A673 (cell line): ENCODE results near the gene OSBPL6. TPM values are rescaled to one million over a fixed set of nuclear protein-coding genes. Genes with fewer than 3 reads are reported as not detected.

Source experiments
- BruUV-seq: library from RNA; stranded (reverse); fragments of 400-500 nt; replicated peaks from 2 replicates; lab custom pipeline; 2021; lab: Mats Ljungman, UMichigan
- CTCF ChIA-PET: fragments of 300-600 bp; sonication (Branson Sonifier 250); formaldehyde crosslinking; loops from one replicate; lab custom pipeline; 2022; ENCODE audit warnings: antibody characterized with exemption; lab: Charles Lee
- POLR2A ChIA-PET: fragments of 300-600 bp; sonication (Branson Sonifier 250); formaldehyde crosslinking; loops from one replicate; lab custom pipeline; 2022; ENCODE audit warnings: antibody characterized with exemption; ENCODE audit not compliant: low non-redundant PET; lab: Charles Lee
- DNase-seq: peaks from one replicate; pipeline ENCODE4 v3.0.0-alpha.2; 2015; ENCODE audit warnings: low spot score
- H3K27ac ChIP-seq: fragments of 200-600 bp; sonication (generic); 2 replicates; pipeline ENCODE4 v1.5.1; 2016; ENCODE audit warnings: mixed run types, low read depth, mild to moderate bottlenecking, mixed read lengths, antibody characterized with exemption, low read length; ENCODE audit not compliant: poor library complexity, severe bottlenecking
- H3K27me3 ChIP-seq: fragments of 200-600 bp; sonication (generic); replicated peaks from 2 replicates; pipeline ENCODE4 v1.6.1; 2017; ENCODE audit warnings: mixed run types, low read depth, mild to moderate bottlenecking, mixed read lengths, antibody characterized with exemption, low read length; ENCODE audit not compliant: insufficient read depth, poor library complexity
- H3K36me3 ChIP-seq: fragments of 200-600 bp; sonication (generic); 2 replicates; pipeline ENCODE4 v1.6.1; 2016; ENCODE audit warnings: mixed run types, mild to moderate bottlenecking, mixed read lengths, antibody characterized with exemption, low read length; ENCODE audit not compliant: insufficient read depth, poor library complexity, severe bottlenecking
- H3K4me1 ChIP-seq: fragments of 200-600 bp; sonication (generic); 2 replicates; pipeline ENCODE4 v1.6.1; 2017; ENCODE audit warnings: mixed run types, mild to moderate bottlenecking, mixed read lengths, antibody characterized with exemption, low read length; ENCODE audit not compliant: insufficient read depth, poor library complexity, severe bottlenecking
- H3K4me3 ChIP-seq: fragments of 200-600 bp; sonication (generic); 2 replicates; pipeline ENCODE4 v1.5.1; 2016; ENCODE audit warnings: low read depth, mixed run types, mild to moderate bottlenecking, mixed read lengths, low read length; ENCODE audit not compliant: poor library complexity, severe bottlenecking
- H3K9me3 ChIP-seq: fragments of 200-600 bp; sonication (generic); 2 replicates; pipeline ENCODE4 v1.6.1; 2016; ENCODE audit warnings: mixed run types, low read depth, mild to moderate bottlenecking, mixed read lengths, antibody characterized with exemption, low read length; ENCODE audit not compliant: poor library complexity, severe bottlenecking
- CTCF ChIP-seq: fragments of 300-800, 200-600 bp; sonication (generic); conservative IDR thresholded peaks from 2 replicates; pipeline ENCODE4 v1.5.1; 2017; ENCODE audit warnings: low read depth, mild to moderate bottlenecking, antibody characterized with exemption, low read length, moderate library complexity, mixed read lengths
- EZH2 ChIP-seq: fragments of 200-600 bp; sonication (generic); IDR thresholded peaks from 2 replicates; pipeline ENCODE4 v1.6.1; 2017; ENCODE audit warnings: borderline replicate concordance, low read depth, mild to moderate bottlenecking, mixed read lengths, antibody characterized with exemption, low read length; ENCODE audit not compliant: poor library complexity, severe bottlenecking
- intact Hi-C: fragments of 100-400 bp; cut with micrococcal nuclease; formaldehyde crosslinking; loops from one replicate; pipeline ENCODE4 v1.10.0; 2022; ENCODE audit not compliant: unreplicated experiment
- total RNA-seq: library from RNA; stranded (reverse); gene quantifications from 2 replicates; pipeline ENCODE4 v1.2.3, GENCODE V29; 2021

Gene OSBPL6
- total RNA-seq, 1 experiment from 2014 or later: 19.3 TPM

GRCh38 chr2:178418426-178418825 lies 224.1 kb downstream of the OSBPL6 start:
- ChIA-PET CTCF (no interaction called here), POLR2A (no interaction called here)
- intact Hi-C loops: loop anchor here (10.0 kb wide), 1 partner anchor 224 kb away; the partner anchor contains the start of gene OSBPL6
- Histone ChIP-seq H3K27ac (no peak overlapping the region), H3K36me3 (no peaks in the 10 kb centered on the region), H3K27me3 (no peaks in the 10 kb centered on the region), H3K9me3 (no peaks in the 10 kb centered on the region), H3K4me1 (peaks cover 22% of the 10 kb centered on the region), H3K4me3 (no peak overlapping the region)
- no TSS peak for BruUV-seq
- no peak for DNase-seq
- no peak for TF ChIP-seq CTCF
- TF ChIP-seq EZH2: no peak

- peak; percentile 25 for DNase-seq
- POLR2A ChIA-PET: interaction anchor here (0.6 kb wide), 1 partner anchor 109 kb away, joined by 16 read pairs; no protein-coding TSS in a partner anchor
- no peak overlapping the region for H3K27ac ChIP-seq
- TF ChIP-seq EZH2 (no peak), CTCF (peak; percentile 43)
- peaks cover 22% of the 10 kb centered on the region for H3K4me1 ChIP-seq
- no peaks in the 10 kb centered on the region for H3K9me3 ChIP-seq
- intact Hi-C loops: loop anchor here (10.0 kb wide), 1 partner anchor 224 kb away; the partner anchor contains the start of gene OSBPL6
- H3K27me3 ChIP-seq: no peaks in the 10 kb centered on the region
- CTCF ChIA-PET: no interaction called here
- H3K4me3 ChIP-seq: no peak overlapping the region
- no TSS peak for BruUV-seq
- no peaks in the 10 kb centered on the region for H3K36me3 ChIP-seq
Measured at GRCh38 chr2:178419123-178419522, 224.8 kb downstream of the OSBPL6 start.

- no TSS peak for BruUV-seq
- peak; percentile 9 for DNase-seq
- ChIA-PET CTCF (no interaction called here), POLR2A (no interaction called here)
- TF ChIP-seq EZH2 (no peak), CTCF (no peak)
- no peaks in the 10 kb centered on the region for H3K36me3 ChIP-seq
- peaks cover 15% of the 10 kb centered on the region for H3K4me1 ChIP-seq
- H3K4me3 ChIP-seq: no peak overlapping the region
- intact Hi-C loops: no loop called here
- no peaks in the 10 kb centered on the region for H3K9me3 ChIP-seq
- no peaks in the 10 kb centered on the region for H3K27me3 ChIP-seq
- H3K27ac ChIP-seq: no peak overlapping the region
Measured at GRCh38 chr2:178420463-178420999, 226.2 kb downstream of the OSBPL6 start.
